Measurements from ENCODE around the gene LBP.

Gene LBP

DNA sequence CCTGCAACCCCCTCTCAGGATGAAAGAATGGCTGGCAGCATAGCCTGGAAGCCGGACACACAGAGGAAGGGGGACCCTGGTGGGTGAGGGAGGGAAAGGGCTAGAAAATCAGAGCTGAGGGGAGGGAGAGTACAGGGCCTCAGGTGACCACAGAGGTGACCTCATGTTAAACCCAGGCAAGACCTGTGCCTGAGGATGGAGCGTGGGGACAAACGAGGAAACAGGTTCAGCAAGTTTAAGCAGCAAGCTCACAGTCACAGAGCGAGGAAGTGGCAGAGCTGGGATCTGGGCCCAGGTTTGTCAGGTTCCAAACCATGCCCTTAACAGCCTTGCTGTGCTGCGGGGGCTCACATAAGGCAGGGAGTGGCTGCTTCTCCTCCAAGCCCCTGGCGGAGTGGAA lies 46.3 kb upstream of the LBP start:
- DNase-seq (no peak), ATAC-seq (ENCODE audit: insufficient read depth, low read depth) (no peak)
- TF ChIP-seq, protein P1, sequence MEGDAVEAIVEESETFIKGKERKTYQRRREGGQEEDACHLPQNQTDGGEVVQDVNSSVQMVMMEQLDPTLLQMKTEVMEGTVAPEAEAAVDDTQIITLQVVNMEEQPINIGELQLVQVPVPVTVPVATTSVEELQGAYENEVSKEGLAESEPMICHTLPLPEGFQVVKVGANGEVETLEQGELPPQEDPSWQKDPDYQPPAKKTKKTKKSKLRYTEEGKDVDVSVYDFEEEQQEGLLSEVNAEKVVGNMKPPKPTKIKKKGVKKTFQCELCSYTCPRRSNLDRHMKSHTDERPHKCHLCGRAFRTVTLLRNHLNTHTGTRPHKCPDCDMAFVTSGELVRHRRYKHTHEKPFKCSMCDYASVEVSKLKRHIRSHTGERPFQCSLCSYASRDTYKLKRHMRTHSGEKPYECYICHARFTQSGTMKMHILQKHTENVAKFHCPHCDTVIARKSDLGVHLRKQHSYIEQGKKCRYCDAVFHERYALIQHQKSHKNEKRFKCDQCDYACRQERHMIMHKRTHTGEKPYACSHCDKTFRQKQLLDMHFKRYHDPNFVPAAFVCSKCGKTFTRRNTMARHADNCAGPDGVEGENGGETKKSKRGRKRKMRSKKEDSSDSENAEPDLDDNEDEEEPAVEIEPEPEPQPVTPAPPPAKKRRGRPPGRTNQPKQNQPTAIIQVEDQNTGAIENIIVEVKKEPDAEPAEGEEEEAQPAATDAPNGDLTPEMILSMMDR (IDR thresholded peaks at IDR 0.05; ENCODE audit: borderline replicate concordance, extremely low read depth, low read length, poor library complexity, severe bottlenecking), result no peak
- no peak for TF ChIP-seq EZH2 (IDR thresholded peaks at IDR 0.05; ENCODE audit: borderline replicate concordance, low read depth, low read length, severe bottlenecking)
- Histone ChIP-seq H3K4me2 (ENCODE audit: insufficient read depth, low read length) (no peak overlapping the region), H2AFZ (ENCODE audit: low read depth, low read length) (no peak overlapping the region), H3K79me2 (ENCODE audit: insufficient read depth, low read length) (no peaks in the 10 kb centered on the region), H4K20me1 (ENCODE audit: insufficient read depth, low read length) (peaks cover 13% of the 10 kb centered on the region), H3K9ac (ENCODE audit: low read depth, low read length) (no peak overlapping the region), H3K4me3 (ENCODE audit: low read depth in 1 of 2, low read length in 2 of 2) (no peak overlapping the region), H3K27me3 (ENCODE audit: insufficient read depth, low read length, poor library complexity) (peaks cover 29% of the 10 kb centered on the region), H3K36me3 (ENCODE audit: insufficient read depth, low read length) (no peaks in the 10 kb centered on the region), H3K9me3 (ENCODE audit: insufficient read depth, low read length, severe bottlenecking) (no peaks in the 10 kb centered on the region), H3K27ac (ENCODE audit: low read length) (no peak overlapping the region), H3K4me1 (ENCODE audit: insufficient read depth, low read length) (peaks cover 10% of the 10 kb centered on the region)

DNA sequence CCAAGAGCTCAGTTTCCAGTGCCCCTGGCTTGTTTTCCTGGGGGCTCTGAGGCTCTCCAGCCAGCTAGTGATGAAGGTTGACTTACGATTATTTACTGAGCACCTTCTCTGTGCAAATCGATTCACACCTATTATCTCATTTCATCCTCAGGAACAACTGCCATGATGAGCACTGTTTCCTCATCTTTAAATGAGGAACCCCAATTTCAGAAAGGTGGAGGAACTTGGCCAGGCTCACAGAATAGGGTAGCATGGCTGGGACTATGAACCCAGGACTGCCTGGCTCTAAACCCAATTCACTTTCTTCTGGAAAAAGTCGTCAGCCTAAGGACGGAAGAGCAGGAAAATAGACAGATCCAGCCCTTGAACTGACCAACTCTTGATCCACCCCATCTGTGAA lies 45.8 kb upstream of the LBP start:
- Histone ChIP-seq H3K9me3 (ENCODE audit: insufficient read depth, low read length, severe bottlenecking) (no peaks in the 10 kb centered on the region), H3K27me3 (ENCODE audit: insufficient read depth, low read length, poor library complexity) (peaks cover 29% of the 10 kb centered on the region), H3K36me3 (ENCODE audit: insufficient read depth, low read length) (no peaks in the 10 kb centered on the region), H3K27ac (ENCODE audit: low read length) (no peak overlapping the region), H4K20me1 (ENCODE audit: insufficient read depth, low read length) (peaks cover 9% of the 10 kb centered on the region), H3K79me2 (ENCODE audit: insufficient read depth, low read length) (no peaks in the 10 kb centered on the region), H2AFZ (ENCODE audit: low read depth, low read length) (no peak overlapping the region), H3K4me3 (ENCODE audit: low read depth in 1 of 2, low read length in 2 of 2) (no peak overlapping the region), H3K9ac (ENCODE audit: low read depth, low read length) (no peak overlapping the region), H3K4me2 (ENCODE audit: insufficient read depth, low read length) (no peak overlapping the region), H3K4me1 (ENCODE audit: insufficient read depth, low read length) (peaks cover 10% of the 10 kb centered on the region)
- TF ChIP-seq, protein P1 (IDR thresholded peaks at IDR 0.05; ENCODE audit: borderline replicate concordance, extremely low read depth, low read length, poor library complexity, severe bottlenecking), result no peak
- TF ChIP-seq EZH2 (IDR thresholded peaks at IDR 0.05; ENCODE audit: borderline replicate concordance, low read depth, low read length, severe bottlenecking), result no peak
- DNase-seq (no peak), ATAC-seq (ENCODE audit: insufficient read depth, low read depth) (no peak)

DNA sequence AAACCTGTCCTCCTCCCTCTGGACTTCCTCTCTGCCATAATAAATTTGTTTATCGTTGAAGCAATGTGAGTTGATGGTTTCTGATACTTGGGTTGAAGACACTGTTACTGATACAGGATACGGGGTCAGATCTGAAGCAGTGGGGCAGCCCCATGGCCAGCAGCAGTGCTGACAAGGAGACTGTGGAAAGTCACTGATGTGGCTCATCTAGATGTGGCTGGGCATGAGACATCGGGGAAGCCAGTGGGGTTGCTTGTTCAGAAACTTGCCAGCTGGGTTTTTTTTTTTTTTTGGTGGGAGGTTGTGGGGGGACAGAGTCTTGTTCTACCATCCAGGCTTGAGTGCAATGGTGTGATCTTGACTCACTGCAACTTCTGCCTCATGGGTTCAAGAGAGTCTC lies 45.0 kb upstream of the LBP start:
- Histone ChIP-seq H3K27ac (ENCODE audit: low read length) (no peak overlapping the region), H3K9me3 (ENCODE audit: insufficient read depth, low read length, severe bottlenecking) (no peaks in the 10 kb centered on the region), H3K27me3 (ENCODE audit: insufficient read depth, low read length, poor library complexity) (peaks cover 28% of the 10 kb centered on the region), H3K4me3 (ENCODE audit: low read depth in 1 of 2, low read length in 2 of 2) (no peak overlapping the region), H4K20me1 (ENCODE audit: insufficient read depth, low read length) (peaks cover 9% of the 10 kb centered on the region), H3K79me2 (ENCODE audit: insufficient read depth, low read length) (no peaks in the 10 kb centered on the region), H2AFZ (ENCODE audit: low read depth, low read length) (no peak overlapping the region), H3K9ac (ENCODE audit: low read depth, low read length) (no peak overlapping the region), H3K4me2 (ENCODE audit: insufficient read depth, low read length) (no peak overlapping the region), H3K4me1 (ENCODE audit: insufficient read depth, low read length) (peaks cover 10% of the 10 kb centered on the region), H3K36me3 (ENCODE audit: insufficient read depth, low read length) (no peaks in the 10 kb centered on the region)
- TF ChIP-seq, protein P1 (IDR thresholded peaks at IDR 0.05; ENCODE audit: borderline replicate concordance, extremely low read depth, low read length, poor library complexity, severe bottlenecking), result no peak
- no peak for TF ChIP-seq EZH2 (IDR thresholded peaks at IDR 0.05; ENCODE audit: borderline replicate concordance, low read depth, low read length, severe bottlenecking)
- ATAC-seq (ENCODE audit: insufficient read depth, low read depth), result no peak
- DNase-seq, result no peak

DNA sequence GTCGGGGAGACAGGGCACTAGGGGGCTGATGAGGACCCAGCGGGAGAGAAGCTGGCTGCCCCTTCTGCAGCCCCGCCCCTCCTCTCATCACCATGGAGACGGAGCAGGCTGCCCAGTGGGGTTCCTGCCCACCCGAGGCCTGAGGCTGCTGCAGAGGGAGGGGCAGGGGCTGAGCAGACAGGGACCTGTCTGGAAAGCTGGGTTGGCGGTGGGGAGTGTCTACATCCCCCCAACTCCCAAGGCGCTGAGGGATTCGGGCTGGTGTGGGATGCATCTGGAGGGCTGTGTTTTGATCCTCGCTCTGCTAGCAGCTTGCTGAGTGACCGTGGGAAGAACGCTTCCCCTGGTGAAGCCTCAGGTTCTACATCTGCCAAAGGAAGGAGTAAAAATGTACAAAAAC lies 43.5 kb upstream of the LBP start:
- ATAC-seq (ENCODE audit: insufficient read depth, low read depth), result no peak
- TF ChIP-seq, protein P1 (IDR thresholded peaks at IDR 0.05; ENCODE audit: borderline replicate concordance, extremely low read depth, low read length, poor library complexity, severe bottlenecking), result no peak
- TF ChIP-seq EZH2 (IDR thresholded peaks at IDR 0.05; ENCODE audit: borderline replicate concordance, low read depth, low read length, severe bottlenecking), result no peak
- Histone ChIP-seq H2AFZ (ENCODE audit: low read depth, low read length) (no peak overlapping the region), H4K20me1 (ENCODE audit: insufficient read depth, low read length) (peaks cover 9% of the 10 kb centered on the region), H3K9ac (ENCODE audit: low read depth, low read length) (no peak overlapping the region), H3K79me2 (ENCODE audit: insufficient read depth, low read length) (no peaks in the 10 kb centered on the region), H3K27me3 (ENCODE audit: insufficient read depth, low read length, poor library complexity) (peaks cover 31% of the 10 kb centered on the region), H3K36me3 (ENCODE audit: insufficient read depth, low read length) (no peaks in the 10 kb centered on the region), H3K4me1 (ENCODE audit: insufficient read depth, low read length) (peaks cover 12% of the 10 kb centered on the region), H3K4me3 (ENCODE audit: low read depth in 1 of 2, low read length in 2 of 2) (no peak overlapping the region), H3K4me2 (ENCODE audit: insufficient read depth, low read length) (no peak overlapping the region), H3K27ac (ENCODE audit: low read length) (no peak overlapping the region), H3K9me3 (ENCODE audit: insufficient read depth, low read length, severe bottlenecking) (no peaks in the 10 kb centered on the region)
- DNase-seq, result no peak

Measured in DND-41 (cell line).